Ishikawa (cell line): ENCODE data around the gene SLC31A2.

Source experiments
- CREB1 ChIP-seq: IDR thresholded peaks from 2 replicates; pipeline ENCODE4 v1.6.1; 2012; ENCODE audit warnings: low read depth
- EGR1 ChIP-seq: IDR thresholded peaks from 2 replicates; pipeline ENCODE4 v1.6.1; 2012
- MAX ChIP-seq: IDR thresholded peaks from 2 replicates; pipeline ENCODE4 v1.6.1; 2012
- RAD21 ChIP-seq: IDR thresholded peaks from 2 replicates; pipeline ENCODE4 v1.6.1; 2012; ENCODE audit warnings: low read depth
- TAF1 ChIP-seq: IDR thresholded peaks from 2 replicates; pipeline ENCODE4 v1.6.1; 2012; ENCODE audit warnings: low read depth, mild to moderate bottlenecking
- ZBTB7A ChIP-seq: IDR thresholded peaks from 2 replicates; pipeline ENCODE4 v1.6.1; 2012; ENCODE audit warnings: low read depth
- TF ChIP-seq, protein P1 (sequence below): IDR thresholded peaks from 2 replicates; pipeline ENCODE4 v1.6.1; 2012; ENCODE audit warnings: low read depth, mild to moderate bottlenecking

DNA sequence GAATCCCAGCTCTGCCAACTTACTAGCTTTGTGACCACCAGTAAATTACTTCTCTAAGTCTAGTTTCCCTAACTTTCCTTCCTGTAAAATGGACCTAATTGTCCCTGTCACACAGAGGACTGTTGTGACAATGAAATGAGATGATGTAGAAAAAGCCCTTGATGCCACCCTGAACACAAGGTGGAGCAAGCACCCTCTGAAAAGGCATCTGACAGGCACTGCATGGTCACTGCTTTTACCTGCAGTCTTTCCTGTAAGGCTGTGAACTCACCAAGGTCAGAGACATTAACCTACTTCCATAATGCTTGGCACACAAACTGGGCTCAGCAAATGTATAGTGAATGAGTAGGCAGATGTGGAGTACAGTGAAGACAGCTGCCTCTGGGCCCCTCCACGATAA is 6.1 kb downstream of the SLC31A2 start:
- TF ChIP-seq, protein P1, sequence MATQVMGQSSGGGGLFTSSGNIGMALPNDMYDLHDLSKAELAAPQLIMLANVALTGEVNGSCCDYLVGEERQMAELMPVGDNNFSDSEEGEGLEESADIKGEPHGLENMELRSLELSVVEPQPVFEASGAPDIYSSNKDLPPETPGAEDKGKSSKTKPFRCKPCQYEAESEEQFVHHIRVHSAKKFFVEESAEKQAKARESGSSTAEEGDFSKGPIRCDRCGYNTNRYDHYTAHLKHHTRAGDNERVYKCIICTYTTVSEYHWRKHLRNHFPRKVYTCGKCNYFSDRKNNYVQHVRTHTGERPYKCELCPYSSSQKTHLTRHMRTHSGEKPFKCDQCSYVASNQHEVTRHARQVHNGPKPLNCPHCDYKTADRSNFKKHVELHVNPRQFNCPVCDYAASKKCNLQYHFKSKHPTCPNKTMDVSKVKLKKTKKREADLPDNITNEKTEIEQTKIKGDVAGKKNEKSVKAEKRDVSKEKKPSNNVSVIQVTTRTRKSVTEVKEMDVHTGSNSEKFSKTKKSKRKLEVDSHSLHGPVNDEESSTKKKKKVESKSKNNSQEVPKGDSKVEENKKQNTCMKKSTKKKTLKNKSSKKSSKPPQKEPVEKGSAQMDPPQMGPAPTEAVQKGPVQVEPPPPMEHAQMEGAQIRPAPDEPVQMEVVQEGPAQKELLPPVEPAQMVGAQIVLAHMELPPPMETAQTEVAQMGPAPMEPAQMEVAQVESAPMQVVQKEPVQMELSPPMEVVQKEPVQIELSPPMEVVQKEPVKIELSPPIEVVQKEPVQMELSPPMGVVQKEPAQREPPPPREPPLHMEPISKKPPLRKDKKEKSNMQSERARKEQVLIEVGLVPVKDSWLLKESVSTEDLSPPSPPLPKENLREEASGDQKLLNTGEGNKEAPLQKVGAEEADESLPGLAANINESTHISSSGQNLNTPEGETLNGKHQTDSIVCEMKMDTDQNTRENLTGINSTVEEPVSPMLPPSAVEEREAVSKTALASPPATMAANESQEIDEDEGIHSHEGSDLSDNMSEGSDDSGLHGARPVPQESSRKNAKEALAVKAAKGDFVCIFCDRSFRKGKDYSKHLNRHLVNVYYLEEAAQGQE = no peak
- no peak for TF ChIP-seq RAD21
- TF ChIP-seq CREB1 = no peak
- TF ChIP-seq MAX = no peak
- no peak for TF ChIP-seq TAF1
- no peak for TF ChIP-seq ZBTB7A
- TF ChIP-seq EGR1 = no peak
